Liver (tissue), 9 donors: ENCODE results near the gene UBE3A. TPM values are rescaled to one million over a fixed set of nuclear protein-coding genes. Genes with fewer than 3 reads are reported as not detected.

ENCODE experiments used
- DNase-seq: peaks from one replicate; pipeline ENCODE4 v3.0.0-alpha.2; 2017; ENCODE audit warnings: low spot score
- H3K27ac ChIP-seq, 2 donors: one replicate each; pipeline ENCODE4 v1.7.0; 2013; ENCODE audit warnings: inconsistent platforms in 2 of 2, low read length in 2 of 2, control low read depth in 1 of 2, low read depth in 1 of 2, mild to moderate bottlenecking in 1 of 2
- H3K27me3 ChIP-seq, 4 donors: one replicate each; pipeline versions ENCODE4 v1.6.1 to v1.7.0; 2013; ENCODE audit warnings: low read length in 3 of 4, inconsistent platforms in 1 of 4, mild to moderate bottlenecking in 1 of 4, moderate library complexity in 1 of 4; ENCODE audit not compliant: control insufficient read depth in 4 of 4, insufficient read depth in 4 of 4
- H3K36me3 ChIP-seq, 4 donors: one replicate each; pipeline versions ENCODE4 v1.6.1 to v1.7.0; 2013; ENCODE audit warnings: low read length in 3 of 4, mild to moderate bottlenecking in 3 of 4, low read depth in 1 of 4, moderate library complexity in 1 of 4; ENCODE audit not compliant: control insufficient read depth in 4 of 4, insufficient read depth in 3 of 4
- H3K4me1 ChIP-seq, 4 donors: one replicate each; pipeline versions ENCODE4 v1.6.1 to v1.7.0; 2013; ENCODE audit warnings: low read length in 3 of 4, mild to moderate bottlenecking in 3 of 4, moderate library complexity in 1 of 4; ENCODE audit not compliant: control insufficient read depth in 4 of 4, insufficient read depth in 4 of 4
- H3K4me3 ChIP-seq, 3 donors: one replicate each; pipeline versions ENCODE4 v1.6.1 to v1.7.0; 2013; ENCODE audit warnings: low read length in 3 of 3, control low read depth in 1 of 3, low read depth in 1 of 3, mild to moderate bottlenecking in 1 of 3
- H3K9ac ChIP-seq, 2 donors: one replicate each; pipeline ENCODE4 v1.7.0; 2013; ENCODE audit warnings: low read length in 2 of 2, mild to moderate bottlenecking in 2 of 2, moderate library complexity in 2 of 2, control low read depth in 1 of 2, low read depth in 1 of 2
- H3K9me3 ChIP-seq, 4 donors: one replicate each; pipeline versions ENCODE4 v1.6.1 to v1.7.0; 2013; ENCODE audit warnings: low read length in 3 of 4; ENCODE audit not compliant: control insufficient read depth in 4 of 4
- EGR1 ChIP-seq, 2 donors: IDR thresholded peaks; 2 replicates each; pipeline ENCODE4 v1.6.1; 2016 to 2018; ENCODE audit warnings: antibody characterized with exemption in 2 of 2, low read depth in 2 of 2
- FOXA1 ChIP-seq: IDR thresholded peaks from 2 replicates; pipeline ENCODE4 v1.6.1; 2016; ENCODE audit warnings: antibody characterized with exemption
- FOXA2 ChIP-seq: IDR thresholded peaks from 2 replicates; pipeline ENCODE4 v1.6.1; 2016; ENCODE audit warnings: antibody characterized with exemption
- GABPA ChIP-seq, 2 donors: IDR thresholded peaks in 1 of 2; conservative IDR thresholded peaks in 1 of 2; 2 replicates each; pipeline ENCODE4 v1.6.1; 2016; ENCODE audit warnings: antibody characterized with exemption in 2 of 2, mild to moderate bottlenecking in 1 of 2, moderate library complexity in 1 of 2
- HNF4A ChIP-seq, 2 donors: conservative IDR thresholded peaks; 2 replicates each; pipeline ENCODE4 v1.6.1; 2016; ENCODE audit warnings: antibody characterized with exemption in 2 of 2, mild to moderate bottlenecking in 2 of 2
- HNF4G ChIP-seq: IDR thresholded peaks from 2 replicates; pipeline ENCODE4 v1.6.1; 2016; ENCODE audit warnings: antibody characterized with exemption
- JUND ChIP-seq, 2 donors: IDR thresholded peaks; 2 replicates each; pipeline ENCODE4 v1.6.1; 2016; ENCODE audit warnings: antibody characterized with exemption in 2 of 2
- NR2F2 ChIP-seq: IDR thresholded peaks from 2 replicates; pipeline ENCODE4 v1.6.1; 2016; ENCODE audit warnings: antibody characterized with exemption
- RAD21 ChIP-seq, 2 donors: IDR thresholded peaks; 2 replicates each; pipeline ENCODE4 v1.6.1; 2016; ENCODE audit warnings: antibody characterized with exemption in 2 of 2, mild to moderate bottlenecking in 2 of 2
- RXRA ChIP-seq, 2 donors: IDR thresholded peaks; 2 replicates each; pipeline ENCODE4 v1.6.1; 2017 to 2018; ENCODE audit warnings: antibody characterized with exemption in 2 of 2, mild to moderate bottlenecking in 1 of 2
- SP1 ChIP-seq: IDR thresholded peaks from 2 replicates; pipeline ENCODE4 v1.6.1; 2018; ENCODE audit warnings: antibody characterized with exemption, mild to moderate bottlenecking
- TAF1 ChIP-seq: conservative IDR thresholded peaks from 2 replicates; pipeline ENCODE4 v1.6.1; 2016; ENCODE audit warnings: antibody characterized with exemption, mild to moderate bottlenecking
- YY1 ChIP-seq: IDR thresholded peaks from 2 replicates; pipeline ENCODE4 v1.6.1; 2016; ENCODE audit warnings: antibody characterized with exemption, mild to moderate bottlenecking
- WGBS: extraction: QIAGEN DNeasy Blood & Tissue Kit; methylation state at CpG from one replicate; pipeline ENCODE4 v1.1.7; 2013; 5-methylcytosine and 5-hydroxymethylcytosine counted together
- polyA plus RNA-seq, 2 donors: library from polyadenylated mRNA; stranded (reverse) in 1 of 2; unstranded in 1 of 2; fragments of 200-250 nt in 1 of 2; fragments of >200 nt in 1 of 2; fragmentation: Nextera tagmentation in 1 of 2; extraction: Ambion mirVana in 1 of 2; gene quantifications; one replicate each; pipeline versions ENCODE4 v1.2.1 to v1.2.3, GENCODE V29; 2013 to 2015
- total RNA-seq, 2 donors: library from RNA; depleted of rRNA; stranded (reverse); fragments of >200 nt; gene quantifications; one replicate each; pipeline ENCODE4 v1.2.3, GENCODE V29; 2014
- TF ChIP-seq, protein P1 (sequence below): IDR thresholded peaks from 2 replicates; pipeline ENCODE4 v1.6.1; 2016; ENCODE audit warnings: antibody characterized with exemption
- TF ChIP-seq, protein P2 (sequence below): IDR thresholded peaks from 2 replicates; pipeline ENCODE4 v1.6.1; 2016; ENCODE audit warnings: antibody characterized with exemption
- TF ChIP-seq, protein P3 (sequence below): fragments of 150-350 bp; IDR thresholded peaks from 2 replicates; pipeline ENCODE4 v1.5.1; 2017; ENCODE audit warnings: improper control_type of control experiment, low read depth, low read length; ENCODE audit not compliant: missing input control
- TF ChIP-seq, protein P4 (sequence below): IDR thresholded peaks from 2 replicates; pipeline ENCODE4 v1.6.1; 2016; ENCODE audit warnings: antibody characterized with exemption, mild to moderate bottlenecking
- TF ChIP-seq, protein P5 (sequence below): IDR thresholded peaks from 2 replicates; pipeline ENCODE4 v1.6.1; 2016; ENCODE audit warnings: antibody characterized with exemption
- donor health status: healthy.
- donor health status: healthy.
- donor health status: healthy.
- donor health status: healthy.
- donor health status: healthy.

UBE3A gene
- total and polyA plus RNA-seq, 4 donors: 12.9 to 58.4 (median 38.2) TPM

DNA sequence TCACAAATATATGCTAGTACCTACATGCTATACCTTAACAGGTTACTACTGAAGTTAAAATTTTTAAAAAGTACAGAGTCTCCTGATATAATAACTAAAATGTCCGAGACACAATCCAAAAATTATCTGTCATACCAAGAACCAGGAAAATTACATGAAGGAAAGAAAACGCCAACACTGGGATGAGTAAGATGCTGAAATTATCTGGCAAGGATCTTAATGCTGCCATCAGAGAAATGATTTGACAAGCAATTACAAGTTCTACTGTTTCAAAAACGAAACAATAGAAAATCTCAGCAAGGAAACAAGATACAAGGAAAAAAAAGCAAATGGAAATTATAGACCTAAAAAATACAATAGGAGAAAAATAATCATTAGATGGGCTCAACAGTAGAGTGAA lies 92.5 kb downstream of the UBE3A start:
- H3K27me3 ChIP-seq: no peaks in the 10 kb centered on the region

DNA sequence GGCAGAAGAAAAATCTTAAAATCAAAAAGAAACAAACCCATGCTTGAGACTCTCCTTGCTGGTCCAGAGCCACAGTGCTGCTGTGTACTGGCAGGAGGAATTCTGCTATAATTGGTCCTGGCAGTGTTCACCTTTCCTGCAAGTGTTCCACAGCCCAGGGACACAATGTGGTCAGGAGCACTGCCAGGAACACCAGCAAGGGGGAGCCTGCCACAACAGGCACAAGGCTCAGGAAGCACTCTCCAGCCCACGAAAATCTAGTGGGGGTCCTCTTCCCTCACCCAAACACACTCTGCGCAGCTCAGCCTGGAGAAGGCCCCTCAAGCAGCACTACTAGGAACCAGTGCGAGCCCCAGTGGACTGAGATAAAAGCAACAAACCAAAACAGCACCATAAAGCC lies 92.9 kb downstream of the UBE3A start:
- no peak overlapping the region for H3K9ac ChIP-seq
- WGBS: 98% methylated on average over 3 of the region's 3 CpGs
- DNase-seq: no peak
- H3K9me3 ChIP-seq: no peaks in the 10 kb centered on the region
- H3K27ac ChIP-seq: no peak overlapping the region
- TF ChIP-seq FOXA1 (no peak), GABPA (IDR thresholded peaks at IDR 0.05 in 1 of 2, conservative IDR thresholded peaks at IDR 0.05 in 1 of 2) (no peak), RXRA (IDR thresholded peaks at IDR 0.05) (no peak), HNF4A (conservative IDR thresholded peaks at IDR 0.05) (no peak), RAD21 (IDR thresholded peaks at IDR 0.05) (no peak), YY1 (no peak), FOXA2 (no peak), NR2F2 (no peak), TAF1 (no peak), EGR1 (IDR thresholded peaks at IDR 0.05; ENCODE audit: low read depth in 2 of 2) (no peak)
- TF ChIP-seq, protein P1, sequence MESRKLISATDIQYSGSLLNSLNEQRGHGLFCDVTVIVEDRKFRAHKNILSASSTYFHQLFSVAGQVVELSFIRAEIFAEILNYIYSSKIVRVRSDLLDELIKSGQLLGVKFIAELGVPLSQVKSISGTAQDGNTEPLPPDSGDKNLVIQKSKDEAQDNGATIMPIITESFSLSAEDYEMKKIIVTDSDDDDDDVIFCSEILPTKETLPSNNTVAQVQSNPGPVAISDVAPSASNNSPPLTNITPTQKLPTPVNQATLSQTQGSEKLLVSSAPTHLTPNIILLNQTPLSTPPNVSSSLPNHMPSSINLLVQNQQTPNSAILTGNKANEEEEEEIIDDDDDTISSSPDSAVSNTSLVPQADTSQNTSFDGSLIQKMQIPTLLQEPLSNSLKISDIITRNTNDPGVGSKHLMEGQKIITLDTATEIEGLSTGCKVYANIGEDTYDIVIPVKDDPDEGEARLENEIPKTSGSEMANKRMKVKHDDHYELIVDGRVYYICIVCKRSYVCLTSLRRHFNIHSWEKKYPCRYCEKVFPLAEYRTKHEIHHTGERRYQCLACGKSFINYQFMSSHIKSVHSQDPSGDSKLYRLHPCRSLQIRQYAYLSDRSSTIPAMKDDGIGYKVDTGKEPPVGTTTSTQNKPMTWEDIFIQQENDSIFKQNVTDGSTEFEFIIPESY: no peak
- TF ChIP-seq, protein P2, sequence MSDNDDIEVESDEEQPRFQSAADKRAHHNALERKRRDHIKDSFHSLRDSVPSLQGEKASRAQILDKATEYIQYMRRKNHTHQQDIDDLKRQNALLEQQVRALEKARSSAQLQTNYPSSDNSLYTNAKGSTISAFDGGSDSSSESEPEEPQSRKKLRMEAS: no peak
- TF ChIP-seq, protein P3, sequence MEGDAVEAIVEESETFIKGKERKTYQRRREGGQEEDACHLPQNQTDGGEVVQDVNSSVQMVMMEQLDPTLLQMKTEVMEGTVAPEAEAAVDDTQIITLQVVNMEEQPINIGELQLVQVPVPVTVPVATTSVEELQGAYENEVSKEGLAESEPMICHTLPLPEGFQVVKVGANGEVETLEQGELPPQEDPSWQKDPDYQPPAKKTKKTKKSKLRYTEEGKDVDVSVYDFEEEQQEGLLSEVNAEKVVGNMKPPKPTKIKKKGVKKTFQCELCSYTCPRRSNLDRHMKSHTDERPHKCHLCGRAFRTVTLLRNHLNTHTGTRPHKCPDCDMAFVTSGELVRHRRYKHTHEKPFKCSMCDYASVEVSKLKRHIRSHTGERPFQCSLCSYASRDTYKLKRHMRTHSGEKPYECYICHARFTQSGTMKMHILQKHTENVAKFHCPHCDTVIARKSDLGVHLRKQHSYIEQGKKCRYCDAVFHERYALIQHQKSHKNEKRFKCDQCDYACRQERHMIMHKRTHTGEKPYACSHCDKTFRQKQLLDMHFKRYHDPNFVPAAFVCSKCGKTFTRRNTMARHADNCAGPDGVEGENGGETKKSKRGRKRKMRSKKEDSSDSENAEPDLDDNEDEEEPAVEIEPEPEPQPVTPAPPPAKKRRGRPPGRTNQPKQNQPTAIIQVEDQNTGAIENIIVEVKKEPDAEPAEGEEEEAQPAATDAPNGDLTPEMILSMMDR: no peak
- TF ChIP-seq, protein P4, sequence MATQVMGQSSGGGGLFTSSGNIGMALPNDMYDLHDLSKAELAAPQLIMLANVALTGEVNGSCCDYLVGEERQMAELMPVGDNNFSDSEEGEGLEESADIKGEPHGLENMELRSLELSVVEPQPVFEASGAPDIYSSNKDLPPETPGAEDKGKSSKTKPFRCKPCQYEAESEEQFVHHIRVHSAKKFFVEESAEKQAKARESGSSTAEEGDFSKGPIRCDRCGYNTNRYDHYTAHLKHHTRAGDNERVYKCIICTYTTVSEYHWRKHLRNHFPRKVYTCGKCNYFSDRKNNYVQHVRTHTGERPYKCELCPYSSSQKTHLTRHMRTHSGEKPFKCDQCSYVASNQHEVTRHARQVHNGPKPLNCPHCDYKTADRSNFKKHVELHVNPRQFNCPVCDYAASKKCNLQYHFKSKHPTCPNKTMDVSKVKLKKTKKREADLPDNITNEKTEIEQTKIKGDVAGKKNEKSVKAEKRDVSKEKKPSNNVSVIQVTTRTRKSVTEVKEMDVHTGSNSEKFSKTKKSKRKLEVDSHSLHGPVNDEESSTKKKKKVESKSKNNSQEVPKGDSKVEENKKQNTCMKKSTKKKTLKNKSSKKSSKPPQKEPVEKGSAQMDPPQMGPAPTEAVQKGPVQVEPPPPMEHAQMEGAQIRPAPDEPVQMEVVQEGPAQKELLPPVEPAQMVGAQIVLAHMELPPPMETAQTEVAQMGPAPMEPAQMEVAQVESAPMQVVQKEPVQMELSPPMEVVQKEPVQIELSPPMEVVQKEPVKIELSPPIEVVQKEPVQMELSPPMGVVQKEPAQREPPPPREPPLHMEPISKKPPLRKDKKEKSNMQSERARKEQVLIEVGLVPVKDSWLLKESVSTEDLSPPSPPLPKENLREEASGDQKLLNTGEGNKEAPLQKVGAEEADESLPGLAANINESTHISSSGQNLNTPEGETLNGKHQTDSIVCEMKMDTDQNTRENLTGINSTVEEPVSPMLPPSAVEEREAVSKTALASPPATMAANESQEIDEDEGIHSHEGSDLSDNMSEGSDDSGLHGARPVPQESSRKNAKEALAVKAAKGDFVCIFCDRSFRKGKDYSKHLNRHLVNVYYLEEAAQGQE: no peak
- TF ChIP-seq, protein P5, sequence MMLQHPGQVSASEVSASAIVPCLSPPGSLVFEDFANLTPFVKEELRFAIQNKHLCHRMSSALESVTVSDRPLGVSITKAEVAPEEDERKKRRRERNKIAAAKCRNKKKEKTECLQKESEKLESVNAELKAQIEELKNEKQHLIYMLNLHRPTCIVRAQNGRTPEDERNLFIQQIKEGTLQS: no peak
- no peak overlapping the region for H3K4me3 ChIP-seq
- H3K27me3 ChIP-seq: no peaks in the 10 kb centered on the region
- peaks cover 4 to 23% (median 10%) of the 10 kb centered on the region in 4 donors for H3K36me3 ChIP-seq
- no peaks in the 10 kb centered on the region for H3K4me1 ChIP-seq

More for the DNA sequence above, 92.5 kb downstream of the UBE3A start:
- H3K4me1 ChIP-seq: no peaks in the 10 kb centered on the region
- no peaks in the 10 kb centered on the region for H3K9me3 ChIP-seq
- WGBS: over 99% methylated on average over 3 of the region's 3 CpGs
- TF ChIP-seq HNF4G (no peak), RAD21 (IDR thresholded peaks at IDR 0.05) (no peak), JUND (IDR thresholded peaks at IDR 0.05) (no peak), SP1 (no peak), FOXA1 (no peak), NR2F2 (no peak), GABPA (IDR thresholded peaks at IDR 0.05 in 1 of 2, conservative IDR thresholded peaks at IDR 0.05 in 1 of 2) (no peak), HNF4A (conservative IDR thresholded peaks at IDR 0.05) (no peak), TAF1 (no peak), FOXA2 (no peak)
- TF ChIP-seq, protein P5: no peak
- DNase-seq: no peak
- no peak overlapping the region for H3K4me3 ChIP-seq
- H3K36me3 ChIP-seq: peaks cover 4 to 23% (median 10%) of the 10 kb centered on the region in 4 donors
- no peak overlapping the region for H3K27ac ChIP-seq
- no peak overlapping the region for H3K9ac ChIP-seq
